Type B pancreatic cell (in vitro differentiated cells): ENCODE results near the gene CXCL17. TPM values are rescaled to one million over a fixed set of nuclear protein-coding genes. Genes with fewer than 3 reads are reported as not detected.
A peak's percentile ranks its signal among the peaks of the same experiment; 100 is the strongest.

Source experiments
- DNase-seq: peaks from one replicate; pipeline ENCODE4 v3.0.0; 2021; ENCODE audit warnings: mixed read lengths; ENCODE audit not compliant: unreplicated experiment; ENCODE audit errors: extremely low spot score
- H3K27ac Mint-ChIP-seq: 2 replicates; pipeline ENCODE4 v1.8.0; 2021; ENCODE audit warnings: mild to moderate bottlenecking, mixed read lengths
- H3K27me3 Mint-ChIP-seq: 2 replicates; pipeline ENCODE4 v1.8.0; 2021; ENCODE audit warnings: mixed read lengths
- H3K36me3 Mint-ChIP-seq: 2 replicates; pipeline ENCODE4 v1.8.0; 2021; ENCODE audit warnings: mixed read lengths
- H3K4me1 Mint-ChIP-seq: one replicate; pipeline ENCODE4 v1.8.0; 2021; ENCODE audit warnings: mixed read lengths; ENCODE audit not compliant: unreplicated experiment
- H3K4me3 Mint-ChIP-seq: 2 replicates; pipeline ENCODE4 v1.8.0; 2021; ENCODE audit warnings: mild to moderate bottlenecking, mixed read lengths
- H3K9me3 Mint-ChIP-seq: 2 replicates; pipeline ENCODE4 v1.8.0; 2021; ENCODE audit warnings: mixed read lengths
- CTCF ChIP-seq: fragments of 200-600 bp; sonication (generic); conservative IDR thresholded peaks from 2 replicates; pipeline ENCODE4 v1.5.0; 2021; ENCODE audit warnings: antibody characterized with exemption, mild to moderate bottlenecking
- total RNA-seq: library from RNA; stranded (reverse); gene quantifications from 2 replicates; pipeline ENCODE4 v1.2.1, GENCODE V29; 2021; ENCODE audit warnings: low replicate concordance

Gene CXCL17
- total RNA-seq, 1 donor from 2014 or later: 3.2 TPM

GRCh38 chr19:42403586-42403985, 39.2 kb downstream of the CXCL17 start:
- Mint-ChIP-seq H3K36me3 (no peaks in the 10 kb centered on the region), H3K27me3 (no peaks in the 10 kb centered on the region), H3K4me1 (peaks cover 9% of the 10 kb centered on the region), H3K9me3 (no peaks in the 10 kb centered on the region), H3K27ac (no peak overlapping the region), H3K4me3 (no peak overlapping the region)
- no peak for DNase-seq
- TF ChIP-seq CTCF: no peak

- TF ChIP-seq CTCF: no peak
- Mint-ChIP-seq H3K27ac (peak overlapping the region; percentile 70), H3K9me3 (no peaks in the 10 kb centered on the region), H3K4me1 (peaks cover 10% of the 10 kb centered on the region), H3K36me3 (peaks cover 1% of the 10 kb centered on the region), H3K4me3 (peak overlapping the region; percentile 90), H3K27me3 (no peaks in the 10 kb centered on the region)
- no peak for DNase-seq
Observed at GRCh38 chr19:42402376-42403116, 40.2 kb downstream of the CXCL17 start.

GRCh38 chr19:42401365-42402303, 41.1 kb downstream of the CXCL17 start:
- H3K27me3 Mint-ChIP-seq: no peaks in the 10 kb centered on the region
- peaks cover 18% of the 10 kb centered on the region for H3K4me1 Mint-ChIP-seq
- peak overlapping the region; percentile 70 for H3K27ac Mint-ChIP-seq
- H3K36me3 Mint-ChIP-seq: peaks cover 3% of the 10 kb centered on the region
- H3K4me3 Mint-ChIP-seq: peak overlapping the region; percentile 90
- peak; percentile 98 for TF ChIP-seq CTCF
- peak; percentile 89 for DNase-seq
- no peaks in the 10 kb centered on the region for H3K9me3 Mint-ChIP-seq

GRCh38 chr19:42400404-42400803, 42.3 kb downstream of the CXCL17 start:
- no peak for TF ChIP-seq CTCF
- DNase-seq: no peak
- H3K27me3 Mint-ChIP-seq: no peaks in the 10 kb centered on the region

GRCh38 chr19:42397263-42398166, 45.2 kb downstream of the CXCL17 start:
- Mint-ChIP-seq H3K4me3 (peak overlapping the region; percentile 98), H3K36me3 (peaks cover 3% of the 10 kb centered on the region), H3K9me3 (no peaks in the 10 kb centered on the region), H3K27ac (peak overlapping the region; percentile 98), H3K27me3 (peaks cover 9% of the 10 kb centered on the region), H3K4me1 (peaks cover 26% of the 10 kb centered on the region)
- TF ChIP-seq CTCF: no peak
- DNase-seq: no peak

More at GRCh38 chr19:42400404-42400803, 42.3 kb downstream of the CXCL17 start:
- H3K27ac Mint-ChIP-seq: no peak overlapping the region
- no peaks in the 10 kb centered on the region for H3K9me3 Mint-ChIP-seq
- H3K4me3 Mint-ChIP-seq: peak overlapping the region; percentile 68
- peaks cover 3% of the 10 kb centered on the region for H3K36me3 Mint-ChIP-seq
- peaks cover 26% of the 10 kb centered on the region for H3K4me1 Mint-ChIP-seq
